ENCODE data around the gene NT5C3B. TPM values are rescaled to one million over a fixed set of nuclear protein-coding genes. Genes with fewer than 3 reads are reported as not detected.
A peak's percentile ranks its signal among the peaks of the same experiment; 100 is the strongest.

The NT5C3B gene
- total RNA-seq, 1 donor from 2014 or later = 106 TPM

- no peaks in the 10 kb centered on the region for H3K79me2 ChIP-seq (ENCODE audit: low read depth)
These were observed 12.9 kb downstream of the NT5C3B start for GRCh38 chr17:41823141-41823524.

GRCh38 chr17:41822216-41823140 lies 13.6 kb downstream of the NT5C3B start:
- H3F3A ChIP-seq (ENCODE audit: low read depth) = peaks cover 17% of the 10 kb centered on the region
- H3K27me3 ChIP-seq = no peaks in the 10 kb centered on the region
- H3K4me2 ChIP-seq = no peak overlapping the region
- H3K27ac Mint-ChIP-seq = peak overlapping the region; percentile 73
- TF ChIP-seq EZH2phosphoT487 (IDR thresholded peaks at IDR 0.05) (no peak), EZH2 (IDR thresholded peaks at IDR 0.05) (no peak)
- TF ChIP-seq, protein P1, sequence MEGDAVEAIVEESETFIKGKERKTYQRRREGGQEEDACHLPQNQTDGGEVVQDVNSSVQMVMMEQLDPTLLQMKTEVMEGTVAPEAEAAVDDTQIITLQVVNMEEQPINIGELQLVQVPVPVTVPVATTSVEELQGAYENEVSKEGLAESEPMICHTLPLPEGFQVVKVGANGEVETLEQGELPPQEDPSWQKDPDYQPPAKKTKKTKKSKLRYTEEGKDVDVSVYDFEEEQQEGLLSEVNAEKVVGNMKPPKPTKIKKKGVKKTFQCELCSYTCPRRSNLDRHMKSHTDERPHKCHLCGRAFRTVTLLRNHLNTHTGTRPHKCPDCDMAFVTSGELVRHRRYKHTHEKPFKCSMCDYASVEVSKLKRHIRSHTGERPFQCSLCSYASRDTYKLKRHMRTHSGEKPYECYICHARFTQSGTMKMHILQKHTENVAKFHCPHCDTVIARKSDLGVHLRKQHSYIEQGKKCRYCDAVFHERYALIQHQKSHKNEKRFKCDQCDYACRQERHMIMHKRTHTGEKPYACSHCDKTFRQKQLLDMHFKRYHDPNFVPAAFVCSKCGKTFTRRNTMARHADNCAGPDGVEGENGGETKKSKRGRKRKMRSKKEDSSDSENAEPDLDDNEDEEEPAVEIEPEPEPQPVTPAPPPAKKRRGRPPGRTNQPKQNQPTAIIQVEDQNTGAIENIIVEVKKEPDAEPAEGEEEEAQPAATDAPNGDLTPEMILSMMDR (IDR thresholded peaks at IDR 0.05) = no peak
- no peak overlapping the region for H3K9ac ChIP-seq
- peaks cover 19% of the 10 kb centered on the region for H3K4me1 ChIP-seq
- peaks cover 14% of the 10 kb centered on the region for H3K36me3 Mint-ChIP-seq
- H3K36me3 ChIP-seq = no peaks in the 10 kb centered on the region
- no peaks in the 10 kb centered on the region for H3K79me2 ChIP-seq (ENCODE audit: low read depth)
- H3K27ac ChIP-seq = peak overlapping the region; percentile 58
- peaks cover 17% of the 10 kb centered on the region for H4K20me1 ChIP-seq (ENCODE audit: low read depth)
- peaks cover 5% of the 10 kb centered on the region for H3K27me3 Mint-ChIP-seq (ENCODE audit: insufficient read depth, low read depth)
- no peak overlapping the region for H3K4me3 Mint-ChIP-seq
- no peak overlapping the region for H2AFZ ChIP-seq (replicated peaks)
- no peaks in the 10 kb centered on the region for H3K9me3 Mint-ChIP-seq
- peaks cover 18% of the 10 kb centered on the region for H3K4me1 Mint-ChIP-seq
- no peak overlapping the region for H3K4me3 ChIP-seq
- no peak for DNase-seq (ENCODE audit: low spot score)
- no peaks in the 10 kb centered on the region for H3K9me3 ChIP-seq (ENCODE audit: low read depth)

More at GRCh38 chr17:41823141-41823524, 12.9 kb downstream of the NT5C3B start:
- no peak overlapping the region for H3K27ac Mint-ChIP-seq
- no peak for DNase-seq (ENCODE audit: low spot score)
- no peaks in the 10 kb centered on the region for H3K27me3 ChIP-seq
- H3K9ac ChIP-seq = no peak overlapping the region
- H3K27ac ChIP-seq = peak overlapping the region; percentile 37
- no peak overlapping the region for H3K4me3 Mint-ChIP-seq
- no peak overlapping the region for H3K4me3 ChIP-seq
- H3F3A ChIP-seq (ENCODE audit: low read depth) = peaks cover 17% of the 10 kb centered on the region
- H2AFZ ChIP-seq (replicated peaks) = no peak overlapping the region
- no peaks in the 10 kb centered on the region for H3K9me3 Mint-ChIP-seq
- H3K4me2 ChIP-seq = peak overlapping the region; percentile 13
- H3K4me1 ChIP-seq = peaks cover 19% of the 10 kb centered on the region
- H3K4me1 Mint-ChIP-seq = peaks cover 18% of the 10 kb centered on the region
- no peak for TF ChIP-seq EZH2 (IDR thresholded peaks at IDR 0.05)
- TF ChIP-seq, protein P1 (IDR thresholded peaks at IDR 0.05) = no peak
- no peak for TF ChIP-seq EZH2phosphoT487 (IDR thresholded peaks at IDR 0.05)
- no peaks in the 10 kb centered on the region for H3K9me3 ChIP-seq (ENCODE audit: low read depth)
- peaks cover 5% of the 10 kb centered on the region for H3K27me3 Mint-ChIP-seq (ENCODE audit: insufficient read depth, low read depth)
- no peaks in the 10 kb centered on the region for H3K36me3 ChIP-seq
- H3K36me3 Mint-ChIP-seq = peaks cover 15% of the 10 kb centered on the region
- peaks cover 17% of the 10 kb centered on the region for H4K20me1 ChIP-seq (ENCODE audit: low read depth)

DNA sequence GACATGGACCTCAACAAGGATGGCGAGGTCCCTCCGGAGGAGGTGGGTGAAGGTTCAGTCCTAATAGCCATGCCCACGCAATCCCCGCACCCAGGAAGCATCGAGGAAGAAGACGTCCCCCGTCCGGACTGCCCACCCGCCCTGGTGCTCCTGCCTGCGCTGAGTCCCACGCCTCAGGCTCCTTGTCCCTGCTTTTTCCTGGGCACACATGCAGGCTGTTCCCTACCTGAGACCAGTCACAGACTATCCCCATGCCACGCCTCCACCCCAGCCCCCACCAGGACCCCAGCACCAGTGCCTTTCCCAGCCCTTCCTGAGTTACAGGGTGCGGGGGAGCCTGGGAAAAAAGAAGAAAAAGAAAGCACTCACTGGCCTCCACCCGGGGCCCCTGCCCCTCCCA lies 14.3 kb downstream of the NT5C3B start:
- Histone ChIP-seq H3K9me3 (ENCODE audit: low read depth) (no peaks in the 10 kb centered on the region), H3F3A (ENCODE audit: low read depth) (peaks cover 17% of the 10 kb centered on the region), H3K9ac (no peak overlapping the region), H3K4me3 (no peak overlapping the region), H4K20me1 (ENCODE audit: low read depth) (peaks cover 17% of the 10 kb centered on the region), H3K36me3 (no peaks in the 10 kb centered on the region), H3K27ac (peak overlapping the region; percentile 58), H3K79me2 (ENCODE audit: low read depth) (peaks cover 6% of the 10 kb centered on the region), H2AFZ (replicated peaks) (no peak overlapping the region), H3K27me3 (no peaks in the 10 kb centered on the region), H3K4me1 (peaks cover 19% of the 10 kb centered on the region), H3K4me2 (no peak overlapping the region)
- no peak for TF ChIP-seq EZH2phosphoT487 (IDR thresholded peaks at IDR 0.05)
- H3K9me3 Mint-ChIP-seq = no peaks in the 10 kb centered on the region
- no peak for DNase-seq (ENCODE audit: low spot score)
- H3K4me1 Mint-ChIP-seq = peaks cover 18% of the 10 kb centered on the region
- H3K4me3 Mint-ChIP-seq = no peak overlapping the region
- no peak overlapping the region for H3K27ac Mint-ChIP-seq
- H3K27me3 Mint-ChIP-seq (ENCODE audit: insufficient read depth, low read depth) = peaks cover 5% of the 10 kb centered on the region
- H3K36me3 Mint-ChIP-seq = peaks cover 18% of the 10 kb centered on the region

DNA sequence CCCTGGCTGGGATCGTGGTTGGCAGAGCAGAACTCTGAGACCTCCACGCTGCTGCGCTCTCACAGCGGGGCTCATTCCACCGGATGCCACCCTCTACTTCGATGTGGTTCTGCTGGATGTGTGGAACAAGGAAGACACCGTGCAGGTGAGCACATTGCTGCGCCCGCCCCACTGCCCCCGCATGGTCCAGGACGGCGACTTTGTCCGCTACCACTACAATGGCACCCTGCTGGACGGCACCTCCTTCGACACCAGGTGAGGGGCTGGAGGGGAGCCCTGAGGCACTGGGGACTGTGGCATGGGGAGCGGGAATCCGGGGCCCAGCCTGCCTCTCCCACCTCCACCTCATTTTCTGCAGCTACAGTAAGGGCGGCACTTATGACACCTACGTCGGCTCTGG lies 18.0 kb downstream of the NT5C3B start:
- no peak overlapping the region for H3K27ac ChIP-seq
- H3F3A ChIP-seq (ENCODE audit: low read depth) = peaks cover 11% of the 10 kb centered on the region
- no peak overlapping the region for H3K4me3 ChIP-seq
- H4K20me1 ChIP-seq (ENCODE audit: low read depth) = peaks cover 8% of the 10 kb centered on the region
- Mint-ChIP-seq H3K27ac (no peak overlapping the region), H3K36me3 (peaks cover 13% of the 10 kb centered on the region), H3K27me3 (ENCODE audit: insufficient read depth, low read depth) (peaks cover 7% of the 10 kb centered on the region), H3K9me3 (no peaks in the 10 kb centered on the region), H3K4me3 (no peak overlapping the region), H3K4me1 (peaks cover 23% of the 10 kb centered on the region)
- peaks cover 43% of the 10 kb centered on the region for H3K79me2 ChIP-seq (ENCODE audit: low read depth)
- H3K9ac ChIP-seq = no peak overlapping the region
- TF ChIP-seq, protein P1 (IDR thresholded peaks at IDR 0.05) = no peak
- no peak for TF ChIP-seq EZH2 (IDR thresholded peaks at IDR 0.05)
- TF ChIP-seq EZH2phosphoT487 (IDR thresholded peaks at IDR 0.05) = no peak
- peaks cover 24% of the 10 kb centered on the region for H3K4me1 ChIP-seq
- no peaks in the 10 kb centered on the region for H3K36me3 ChIP-seq
- H3K27me3 ChIP-seq = no peaks in the 10 kb centered on the region
- no peak overlapping the region for H3K4me2 ChIP-seq
- H3K9me3 ChIP-seq (ENCODE audit: low read depth) = no peaks in the 10 kb centered on the region
- DNase-seq (ENCODE audit: low spot score) = no peak
- no peak overlapping the region for H2AFZ ChIP-seq (replicated peaks)

Measured in neural progenitor cell (in vitro differentiated cells).